Heart left ventricle (tissue), 16 donors: ENCODE results near the gene METRN. TPM values are rescaled to one million over a fixed set of nuclear protein-coding genes. Genes with fewer than 3 reads are reported as not detected.

Experiments
- ATAC-seq, 4 donors: fragments of 200-7000 bp; cut with Tn5 transposase; one replicate each; pipeline ENCODE4 v1.9.1; 2020 to 2022; ENCODE audit warnings: moderate library complexity in 4 of 4, mild to moderate bottlenecking in 3 of 4, moderate number of reproducible peaks in 1 of 4
- DNase-seq, 5 donors: peaks; one replicate each; pipeline ENCODE4 v3.0.0-alpha.2; 2020
- H3K27ac ChIP-seq, 12 donors: fragments of 200-600 bp; sonication (generic) in 4 of 12; one replicate each; pipeline versions ENCODE4 v1.5.0 to v1.8.0; 2016 to 2022; ENCODE audit warnings: mild to moderate bottlenecking in 2 of 12
- H3K27me3 ChIP-seq, 9 donors: fragments of 200-600 bp; sonication (generic) in 2 of 9; one replicate each; pipeline versions ENCODE4 v1.5.1 to v1.8.0; 2016 to 2022; ENCODE audit warnings: mild to moderate bottlenecking in 3 of 9
- H3K36me3 ChIP-seq, 9 donors: fragments of 200-600 bp; sonication (generic) in 2 of 9; one replicate each; pipeline versions ENCODE4 v1.5.0 to v1.8.0; 2018 to 2022; ENCODE audit warnings: mild to moderate bottlenecking in 2 of 9
- H3K4me1 ChIP-seq, 12 donors: fragments of 200-600 bp; sonication (generic) in 4 of 12; one replicate each; pipeline versions ENCODE4 v1.5.0 to v1.8.0; 2016 to 2022; ENCODE audit warnings: mild to moderate bottlenecking in 3 of 12
- H3K4me3 ChIP-seq, 12 donors: fragments of 200-600 bp; sonication (generic) in 4 of 12; one replicate each; pipeline versions ENCODE4 v1.5.0 to v1.8.0; 2017 to 2022; ENCODE audit warnings: mild to moderate bottlenecking in 9 of 12, moderate library complexity in 4 of 12
- H3K9me3 ChIP-seq, 12 donors: fragments of 200-600 bp; sonication (generic) in 4 of 12; one replicate each; pipeline versions ENCODE4 v1.5.0 to v1.8.0; 2016 to 2022; ENCODE audit warnings: mild to moderate bottlenecking in 1 of 12
- POLR2A ChIP-seq, 2 donors: fragments of 450-650 bp; IDR thresholded peaks; one replicate each; pipeline ENCODE4 v1.6.1; 2017; ENCODE audit warnings: antibody characterized with exemption in 2 of 2, mild to moderate bottlenecking in 2 of 2, moderate library complexity in 2 of 2
- WGBS, 4 donors: extraction: QIAGEN DNeasy Blood & Tissue Kit in 2 of 4; methylation state at CpG; one replicate each; pipeline versions ENCODE4 v1.1.5 to v1.1.7; 2013 to 2018; 5-methylcytosine and 5-hydroxymethylcytosine counted together
- intact Hi-C, 10 donors: fragments of 100-400 bp; cut with DNase I; formaldehyde crosslinking; loops; one replicate each; pipeline versions ENCODE4 v1.11.1 to v1.14.2; 2022
- polyA plus RNA-seq, 2 donors: library from polyadenylated mRNA; stranded (reverse); fragments of 200-250 nt; gene quantifications; one replicate each; pipeline ENCODE4 v1.2.3, GENCODE V29; 2013
- total RNA-seq, 9 donors: library from RNA; depleted of rRNA in 2 of 9; stranded (reverse); fragments of >200 nt in 2 of 9; fragmentation: NEBNext Ultra II Directional in 3 of 9; extraction: Animal tissue kit (Norgen Biotek cat#: 25700) in 3 of 9; gene quantifications; one replicate each; pipeline versions ENCODE4 v1.1.0 to v1.2.4, GENCODE V29; 2016 to 2023
- TF ChIP-seq, protein P1 (sequence below), 12 donors: fragments of 200-600 bp; sonication (generic) in 4 of 12; IDR thresholded peaks; one replicate each; pipeline versions ENCODE4 v1.5.0 to v1.8.0; 2018 to 2022; ENCODE audit warnings: antibody characterized with exemption in 12 of 12, mild to moderate bottlenecking in 5 of 12
- donor health status: ischemic (EF 13 %, LVEDD 7.1; RV severe dilation, severe dysfunction).
- donor health status: healthy with polysubstance abuse.
- donor health status: DM: no; HTN: yes; CAD: no.
- donor health status: DM: no; HTN: no; CAD: no.
- donor health status: ischemic (EF 25% LVEDD 6.9; RV normal size, moderate dysfunction).
- donor health status: ischemic (EF 25% LVEDD 5.7; RV mildly dilated, moderate dysfunction).
- donor health status: healthy.
- donor health status: DM: yes; HTN: yes; CAD: no.
- donor health status: ischemic (EF 35%, LVEDD 5.7; RV mildly dilated, moderate dysfunction).
- donor health status: nonischemic (EF 11% LVEDD 7.7; RV severe dilation, severe dysfunction).
- donor health status: DM: yes; HTN: yes; CAD: no.
- donor health status: PGD.
- donor health status: ischemic (EF 29% LVEDD 5.4; RV normal size, mild dysfunction).
- donor health status: nonischemic (EF 23%, LVEDD 6.1; RV moderate dilation, normal function).

Gene METRN
- total and polyA plus RNA-seq, 11 donors, result 31.2 to 79.4 (median 60.7) TPM

DNA sequence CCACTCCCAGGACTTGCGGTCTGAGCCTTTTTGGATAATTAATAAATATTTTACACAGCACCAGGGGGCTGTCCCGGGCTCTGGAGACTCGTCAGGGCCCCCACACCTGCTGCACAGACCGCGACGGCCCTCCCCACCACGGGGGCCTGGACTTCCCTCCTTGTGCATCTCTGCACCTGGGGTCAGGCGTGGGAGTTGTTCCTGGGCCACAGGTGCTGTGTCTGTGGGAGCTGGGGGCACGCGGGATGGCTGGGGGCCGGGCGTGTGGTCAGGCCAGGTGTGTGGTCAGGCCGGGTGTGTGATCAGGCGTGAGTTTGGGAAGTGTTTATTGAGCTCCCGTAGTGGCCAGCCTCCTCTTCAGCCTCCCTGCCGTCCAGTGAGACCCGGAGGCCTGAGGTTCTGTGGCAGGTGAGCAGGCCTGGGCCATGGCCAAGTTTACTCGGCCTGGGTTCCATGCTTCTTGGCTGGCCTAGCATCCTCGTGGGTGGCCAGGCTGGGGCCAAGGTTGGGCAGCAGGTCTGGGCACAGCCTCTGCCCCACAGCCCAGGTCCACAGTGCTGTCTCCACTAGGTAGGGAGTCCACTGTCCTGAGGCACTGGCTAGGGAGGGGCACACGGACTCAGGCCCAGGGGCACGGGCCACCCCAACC, 36.6 kb upstream of the METRN start:
- WGBS, 4 donors, result 76 to 89% (median 81%) methylated on average over 15 to 21 of the region's 21 CpGs
- TF ChIP-seq, protein P1, sequence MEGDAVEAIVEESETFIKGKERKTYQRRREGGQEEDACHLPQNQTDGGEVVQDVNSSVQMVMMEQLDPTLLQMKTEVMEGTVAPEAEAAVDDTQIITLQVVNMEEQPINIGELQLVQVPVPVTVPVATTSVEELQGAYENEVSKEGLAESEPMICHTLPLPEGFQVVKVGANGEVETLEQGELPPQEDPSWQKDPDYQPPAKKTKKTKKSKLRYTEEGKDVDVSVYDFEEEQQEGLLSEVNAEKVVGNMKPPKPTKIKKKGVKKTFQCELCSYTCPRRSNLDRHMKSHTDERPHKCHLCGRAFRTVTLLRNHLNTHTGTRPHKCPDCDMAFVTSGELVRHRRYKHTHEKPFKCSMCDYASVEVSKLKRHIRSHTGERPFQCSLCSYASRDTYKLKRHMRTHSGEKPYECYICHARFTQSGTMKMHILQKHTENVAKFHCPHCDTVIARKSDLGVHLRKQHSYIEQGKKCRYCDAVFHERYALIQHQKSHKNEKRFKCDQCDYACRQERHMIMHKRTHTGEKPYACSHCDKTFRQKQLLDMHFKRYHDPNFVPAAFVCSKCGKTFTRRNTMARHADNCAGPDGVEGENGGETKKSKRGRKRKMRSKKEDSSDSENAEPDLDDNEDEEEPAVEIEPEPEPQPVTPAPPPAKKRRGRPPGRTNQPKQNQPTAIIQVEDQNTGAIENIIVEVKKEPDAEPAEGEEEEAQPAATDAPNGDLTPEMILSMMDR (IDR thresholded peaks at IDR 0.05), result no peak
- no peak for TF ChIP-seq POLR2A (IDR thresholded peaks at IDR 0.05)
- Histone ChIP-seq H3K9me3 (no peaks in the 10 kb centered on the region), H3K27me3 (no peaks in the 10 kb centered on the region), H3K4me1 (peaks cover 7 to 62% (median 38%) of the 10 kb centered on the region in 12 donors), H3K36me3 (peaks cover 0 to 30% (median 24%) of the 10 kb centered on the region in 9 donors), H3K27ac (peak overlapping the region in 1 of 12 donors; percentile 96), H3K4me3 (no peak overlapping the region)
- ATAC-seq, result no peak
- intact Hi-C loops, result no loop called here
- DNase-seq, result no peak

DNA sequence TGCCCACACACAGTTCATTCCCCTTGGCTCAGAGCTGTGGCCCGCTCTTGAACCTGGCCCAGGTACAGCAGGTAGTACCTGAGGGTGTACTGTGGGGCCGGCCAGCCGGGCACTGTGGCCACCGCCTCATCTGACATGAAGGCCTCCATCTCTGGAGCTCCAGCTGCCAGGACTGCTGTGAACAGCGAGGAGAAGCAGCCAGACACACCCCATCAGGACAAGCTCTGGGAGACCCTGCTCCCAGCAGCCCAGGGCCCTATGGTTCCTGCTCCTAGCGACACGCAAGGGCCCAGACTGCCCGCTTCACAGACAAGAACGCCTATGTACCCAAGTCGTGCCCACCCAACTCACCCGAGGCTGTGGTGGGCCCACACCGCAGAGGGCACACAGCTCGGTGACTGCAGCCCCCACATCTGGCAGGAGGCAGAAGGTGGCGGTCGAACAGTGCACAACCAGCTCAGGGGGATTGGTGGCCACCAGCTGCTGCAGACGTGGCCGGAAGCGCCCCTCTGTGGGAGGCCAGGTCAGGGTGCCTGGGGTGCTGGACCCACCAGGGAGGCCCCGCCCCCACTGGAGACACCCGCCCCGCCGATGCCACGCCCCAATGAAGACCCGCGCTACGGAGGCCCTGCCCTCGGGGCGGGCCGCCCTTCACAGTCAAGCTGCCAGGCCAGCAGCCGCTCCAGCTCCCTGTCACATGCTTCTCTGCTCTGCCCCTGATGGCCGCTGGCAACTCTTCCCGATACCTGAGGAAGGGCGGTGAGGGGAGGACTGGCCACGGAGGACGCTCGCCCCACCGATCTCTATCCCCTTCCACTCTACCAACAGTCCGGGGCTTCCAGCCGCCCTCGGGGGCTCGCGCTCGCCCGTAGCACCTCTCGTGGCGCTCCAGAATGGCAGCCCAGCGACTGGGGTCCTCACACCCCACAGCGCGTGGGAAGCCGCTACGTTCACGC, 35.8 kb upstream of the METRN start:
- intact Hi-C loops, result no loop called here
- peak in 1 of 2 donors; percentile 8 for TF ChIP-seq POLR2A (IDR thresholded peaks at IDR 0.05)
- TF ChIP-seq, protein P1 (IDR thresholded peaks at IDR 0.05), result no peak
- Histone ChIP-seq H3K4me1 (peaks cover 10 to 65% (median 43%) of the 10 kb centered on the region in 12 donors), H3K9me3 (no peaks in the 10 kb centered on the region), H3K4me3 (peak overlapping the region in 11 of 12 donors; percentile 23 to 100 (median 65)), H3K36me3 (peaks cover 0 to 24% (median 21%) of the 10 kb centered on the region in 9 donors), H3K27me3 (no peaks in the 10 kb centered on the region), H3K27ac (peak overlapping the region in 11 of 12 donors; percentile 82 to 99 (median 92))
- 23 to 34% (median 25%) methylated on average over 22 to 52 of the region's 52 CpGs for WGBS, 4 donors
- ATAC-seq (peak; percentile 21 to 49 (median 43)), DNase-seq (peak; percentile 78 to 89 (median 86))

DNA sequence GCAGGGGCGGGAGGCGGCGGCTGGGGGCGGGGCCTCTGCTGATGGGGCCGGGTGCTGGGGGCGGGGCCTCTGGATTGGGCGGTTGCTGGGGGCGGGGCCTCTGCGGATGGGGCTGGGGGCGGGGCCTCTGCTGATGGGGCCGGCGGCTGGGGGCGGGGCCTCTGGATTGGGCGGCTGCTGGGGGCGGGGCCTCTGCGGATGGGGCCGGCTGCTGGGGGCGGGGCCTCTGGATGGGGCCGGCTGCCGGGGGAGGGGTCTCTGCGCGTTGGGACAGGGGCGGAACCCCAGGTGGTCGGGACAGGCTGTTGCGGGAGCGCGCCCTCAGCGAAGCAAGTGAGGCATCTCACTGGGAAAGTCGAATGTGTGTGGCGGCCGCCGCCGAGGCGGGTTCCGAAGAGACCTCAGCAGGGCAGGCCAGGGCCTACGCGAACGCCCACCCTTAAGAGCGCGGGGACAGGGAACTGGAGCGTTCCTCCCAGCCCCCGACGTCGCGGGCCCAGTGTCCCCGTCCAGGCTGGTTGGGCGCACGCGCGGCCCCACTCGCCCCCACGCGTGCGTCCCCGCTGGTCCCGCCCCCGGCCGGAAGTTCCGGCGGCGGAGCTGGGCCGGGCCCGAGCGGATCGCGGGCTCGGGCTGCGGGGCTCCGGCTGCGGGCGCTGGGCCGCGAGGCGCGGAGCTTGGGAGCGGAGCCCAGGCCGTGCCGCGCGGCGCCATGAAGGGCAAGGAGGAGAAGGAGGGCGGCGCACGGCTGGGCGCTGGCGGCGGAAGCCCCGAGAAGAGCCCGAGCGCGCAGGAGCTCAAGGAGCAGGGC, 34.9 kb upstream of the METRN start, which contains the start of gene STUB1:
TSS of gene STUB1 (plus strand) at position 597 of the 811 bp plus-strand sequence. CDS start at position 713, 116 bp downstream.
- no peaks in the 10 kb centered on the region for H3K9me3 ChIP-seq
- DNase-seq, result peak; percentile 90 to 93 (median 90)
- intact Hi-C loops, result no loop called here
- peak within 1 kb of the TSS; percentile 92 to 99 (median 96) for H3K27ac ChIP-seq
- H3K27me3 ChIP-seq, result no peaks in the 10 kb centered on the region
- peak; percentile 44 to 70 (median 68) for ATAC-seq
- peaks cover 0 to 23% (median 19%) of the 10 kb centered on the region in 9 donors for H3K36me3 ChIP-seq
- H3K4me1 ChIP-seq, result peaks cover 13 to 62% (median 45%) of the 10 kb centered on the region in 12 donors
- H3K4me3 ChIP-seq, result peak within 1 kb of the TSS; percentile 61 to 100 (median 78)
- TF ChIP-seq, protein P1 (IDR thresholded peaks at IDR 0.05), result no peak
- TF ChIP-seq POLR2A (IDR thresholded peaks at IDR 0.05), result peak; percentile 60 to 80
- WGBS, 4 donors, result 1 to 2% (median 1%) methylated on average over 21 to 91 of the region's 91 CpGs
